HepG2 (cell line): Measurements from ENCODE around the gene TNFSF18. TPM values are rescaled to one million over a fixed set of nuclear protein-coding genes. Genes with fewer than 3 reads are reported as not detected.

ENCODE experiments used
- ATAC-seq: fragments of 200-7000 bp; cut with Tn5 transposase; 3 replicates; pipeline ENCODE4 v1.9.1; 2020; ENCODE audit warnings: mild to moderate bottlenecking, moderate library complexity
- BruUV-seq: library from RNA; stranded (reverse); fragments of 400-500 nt; replicated peaks from 2 replicates; lab custom pipeline; 2021; lab: Mats Ljungman, UMichigan
- CTCF ChIA-PET: fragments of 300-600 bp; formaldehyde crosslinking; extraction: SDS; loops from one replicate; lab custom pipeline; 2021; ENCODE audit warnings: low total read pairs, inconsistent platforms, low intra/inter-chr PET ratio; lab: Yijun Ruan, JAX
- POLR2A ChIA-PET: fragments of 350-600 bp; sonication (Branson Sonifier 250); formaldehyde crosslinking; loops from one replicate; lab custom pipeline; 2020; ENCODE audit warnings: antibody characterized with exemption, inconsistent platforms; lab: Yijun Ruan, JAX
- DNase-seq: peaks from one replicate; pipeline ENCODE4 v3.0.0-alpha.2; 2015; ENCODE audit warnings: low spot score
- FAIRE-seq: peaks from 3 replicates; lab custom pipeline; 2011; peaks lifted over from hg19 to GRCh38; lab: Jason Lieb, UNC
- H2AFZ ChIP-seq: one replicate; pipeline ENCODE4 v1.6.1; 2011; ENCODE audit warnings: low read length, inconsistent platforms
- H3K27ac ChIP-seq: fragments of 300-600 bp; 3 replicates; pipeline ENCODE4 v1.8.0; 2011; ENCODE audit warnings: mixed run types, mild to moderate bottlenecking, mixed read lengths, low read length, inconsistent platforms; ENCODE audit not compliant: insufficient read depth; ENCODE audit errors: extremely low read length
- H3K27me3 ChIP-seq, 2 experiments: fragments of 200-600 bp in 1 of 2; 2 replicates in 1 of 2; 3 replicates in 1 of 2; pipeline versions ENCODE4 v1.6.0 to v1.8.0; 2011; ENCODE audit warnings: low read length in 2 of 2, mild to moderate bottlenecking in 2 of 2, moderate library complexity in 2 of 2, inconsistent platforms in 1 of 2; ENCODE audit not compliant: insufficient read depth in 2 of 2, control insufficient read depth in 1 of 2
- H3K36me3 ChIP-seq, 2 experiments: fragments of 200-600 bp in 1 of 2; replicated peaks in 1 of 2; 2 replicates in 1 of 2; 3 replicates in 1 of 2; pipeline versions ENCODE4 v1.5.1 to v1.8.0; 2011; ENCODE audit warnings: low read length in 2 of 2, inconsistent platforms in 1 of 2; ENCODE audit not compliant: insufficient read depth in 2 of 2, control insufficient read depth in 1 of 2
- H3K4me1 ChIP-seq: 2 replicates; pipeline ENCODE4 v1.5.1; 2012; ENCODE audit warnings: low read length, inconsistent platforms; ENCODE audit not compliant: insufficient read depth
- H3K4me2 ChIP-seq: 2 replicates; pipeline ENCODE4 v1.6.0; 2011; ENCODE audit warnings: low read depth, low read length, inconsistent platforms
- H3K4me3 ChIP-seq, 3 experiments: fragments of 200-600 bp in 1 of 3; sonication (generic), shearing (Covaris generic) in 1 of 3; replicated peaks in 1 of 3; 2 replicates each; pipeline ENCODE4 v1.5.1; 2011 to 2016; ENCODE audit warnings: low read length in 3 of 3, inconsistent platforms in 2 of 3, low read depth in 2 of 3, mild to moderate bottlenecking in 2 of 3, control low read depth in 1 of 3, mixed read lengths in 1 of 3; ENCODE audit not compliant: insufficient read depth in 1 of 3
- H3K79me2 ChIP-seq: one replicate; pipeline ENCODE4 v1.6.1; 2011; ENCODE audit warnings: low read length, inconsistent platforms; ENCODE audit not compliant: insufficient read depth
- H3K9ac ChIP-seq: 2 replicates; pipeline ENCODE4 v1.6.0; 2011; ENCODE audit warnings: mild to moderate bottlenecking, low read depth, low read length, inconsistent platforms; ENCODE audit not compliant: insufficient read depth
- H3K9me3 ChIP-seq: 2 replicates; pipeline ENCODE4 v1.5.1; 2012; ENCODE audit warnings: mild to moderate bottlenecking, low read length
- H4K20me1 ChIP-seq: 2 replicates; pipeline ENCODE4 v1.6.0; 2011; ENCODE audit warnings: inconsistent platforms, mild to moderate bottlenecking, low read length, moderate library complexity; ENCODE audit not compliant: insufficient read depth
- AHDC1 ChIP-seq: sonication (generic); formaldehyde crosslinking; IDR thresholded peaks from 2 replicates; pipeline ENCODE4 v1.5.1; 2020; ENCODE audit warnings: mild to moderate bottlenecking, missing genetic modification reagents, borderline replicate concordance
- ATF7-NPFF ChIP-seq: sonication (generic); formaldehyde crosslinking; IDR thresholded peaks from 2 replicates; pipeline ENCODE4 v1.8.1; 2023; ENCODE audit warnings: mild to moderate bottlenecking, low read depth, missing genetic modification reagents, moderate library complexity
- ELF1 ChIP-seq: sonication (generic); formaldehyde crosslinking; IDR thresholded peaks from 2 replicates; pipeline ENCODE4 v1.4.0; 2020; ENCODE audit warnings: missing genetic modification reagents
- FOXK1 ChIP-seq: sonication (generic); formaldehyde crosslinking; IDR thresholded peaks from 2 replicates; pipeline ENCODE4 v1.4.0; 2020; ENCODE audit warnings: low read depth, missing genetic modification reagents, borderline replicate concordance
- HINFP ChIP-seq: sonication (generic); formaldehyde crosslinking; IDR thresholded peaks from 2 replicates; pipeline ENCODE4 v1.4.0; 2020; ENCODE audit warnings: low read depth, mild to moderate bottlenecking, missing genetic modification reagents
- NFE2 ChIP-seq: sonication (generic); formaldehyde crosslinking; IDR thresholded peaks from 2 replicates; pipeline ENCODE4 v1.4.0; 2020; ENCODE audit warnings: missing genetic modification reagents
- RFXAP ChIP-seq: sonication (generic); formaldehyde crosslinking; IDR thresholded peaks from 2 replicates; pipeline ENCODE4 v1.4.0; 2020; ENCODE audit warnings: missing genetic modification reagents, borderline replicate concordance
- SIX1 ChIP-seq: sonication (generic); formaldehyde crosslinking; IDR thresholded peaks from 2 replicates; pipeline ENCODE4 v1.4.0; 2020; ENCODE audit warnings: missing genetic modification reagents, borderline replicate concordance
- SP1 ChIP-seq, 2 experiments: fragments of 450-650 bp in 1 of 2; sonication (generic) in 1 of 2; formaldehyde crosslinking in 1 of 2; IDR thresholded peaks; 2 replicates each; pipeline versions ENCODE4 v1.4.0 to v1.6.1; 2016 to 2020; ENCODE audit warnings: missing genetic modification reagents in 1 of 2
- THAP8 ChIP-seq: sonication (generic); formaldehyde crosslinking; IDR thresholded peaks from 2 replicates; pipeline ENCODE4 v1.5.1; 2020; ENCODE audit warnings: missing genetic modification reagents, mild to moderate bottlenecking, borderline replicate concordance
- ZNF382 ChIP-seq: sonication (generic); formaldehyde crosslinking; IDR thresholded peaks from 2 replicates; pipeline ENCODE4 v1.5.0; 2020; ENCODE audit warnings: missing genetic modification reagents, mild to moderate bottlenecking, borderline replicate concordance
- ZNF572 ChIP-seq: sonication (generic); formaldehyde crosslinking; IDR thresholded peaks from 2 replicates; pipeline ENCODE4 v1.5.1; 2020; ENCODE audit warnings: mild to moderate bottlenecking, missing genetic modification reagents
- ZNF580 ChIP-seq: IDR thresholded peaks from 2 replicates; pipeline ENCODE4 v1.6.1; 2016; ENCODE audit warnings: low read depth, borderline replicate concordance
- ZNF629 ChIP-seq: sonication (generic); formaldehyde crosslinking; conservative IDR thresholded peaks from 2 replicates; pipeline ENCODE4 v1.5.0; 2020; ENCODE audit warnings: missing genetic modification reagents
- ZNF724P ChIP-seq: sonication (generic); formaldehyde crosslinking; IDR thresholded peaks from 2 replicates; pipeline ENCODE4 v1.8.0; 2022; ENCODE audit warnings: missing genetic modification reagents, borderline replicate concordance
- ZNF816 ChIP-seq: sonication (generic); formaldehyde crosslinking; IDR thresholded peaks from 2 replicates; pipeline ENCODE4 v1.8.0; 2022; ENCODE audit warnings: missing genetic modification reagents, mild to moderate bottlenecking, borderline replicate concordance
- ZSCAN20 ChIP-seq: sonication (generic); formaldehyde crosslinking; IDR thresholded peaks from 2 replicates; pipeline ENCODE4 v1.4.0; 2020; ENCODE audit warnings: missing genetic modification reagents, mild to moderate bottlenecking, borderline replicate concordance
- WGBS: methylation state at CpG from one replicate; pipeline ENCODE4 v1.1.6; 2017; ENCODE audit warnings: low lambda C conversion rate; 5-methylcytosine and 5-hydroxymethylcytosine counted together
- in situ Hi-C: cut with HindIII; loops from 2 replicates; pipeline ENCODE4 v1.10.0; 2017; ENCODE audit warnings: low pct_unique_long_range_greater_than_20kb; ENCODE audit not compliant: extremely low pct_ligation_motif_present
- intact Hi-C: fragments of 100-400 bp; cut with micrococcal nuclease; formaldehyde crosslinking; loops from one replicate; pipeline ENCODE4 v1.10.0; 2022; ENCODE audit not compliant: unreplicated experiment
- polyA plus RNA-seq, 8 experiments: library from polyadenylated mRNA; depleted of rRNA in 3 of 8; stranded (reverse) in 7 of 8; unstranded in 1 of 8; fragments of >200 nt; fragmentation: Illumina TruSeq in 4 of 8; extraction: Trizol in 4 of 8; gene quantifications; 2 replicates each; pipeline versions ENCODE4 v1.2.1 to v1.2.3, GENCODE V29; 2011 to 2016; ENCODE audit warnings: low read depth in 4 of 8, missing spikeins in 1 of 8, mixed read lengths in 1 of 8; ENCODE audit not compliant: insufficient read depth in 1 of 8
- total RNA-seq, 5 experiments: library from RNA; depleted of rRNA; stranded (reverse); fragments of >200 nt; fragmentation: Illumina TruSeq; extraction: Trizol; gene quantifications; 2 replicates each; pipeline ENCODE4 v1.2.3, GENCODE V29; 2016; ENCODE audit warnings: low read depth in 1 of 5

Gene TNFSF18
- total and polyA plus RNA-seq, 2 of the 13 experiments (the other 11 are each of a cell fraction or from before 2014, with no cell fraction given): not detected

- Histone ChIP-seq H3K79me2 (no peaks in the 10 kb centered on the region), H3K4me3 (no peak overlapping the region), H3K9me3 (no peaks in the 10 kb centered on the region), H4K20me1 (no peaks in the 10 kb centered on the region), H3K27me3 (no peaks in the 10 kb centered on the region; a peak in 1 of 5 replicates), H3K27ac (no peak overlapping the region), H3K4me2 (no peak overlapping the region), H3K9ac (no peak overlapping the region), H2AFZ (no peak overlapping the region), H3K4me1 (0 out of 2 replicates have a peak, but pooled peaks cover 9% of the 10 kb centered on the region), H3K36me3 (no peaks in the 10 kb centered on the region)
- in situ Hi-C loops: no loop called here
- TF ChIP-seq AHDC1 (CRISPR knock-in tag) (no peak), ZSCAN20 (CRISPR knock-in tag) (no peak), ZNF382 (CRISPR knock-in tag) (no peak), FOXK1 (CRISPR knock-in tag) (no peak), ELF1 (CRISPR knock-in tag) (no peak), ZNF816 (CRISPR knock-in tag) (no peak), HINFP (no peak), SIX1 (no peak), NFE2 (CRISPR knock-in tag) (no peak), ZNF724P (CRISPR knock-in tag) (no peak), ATF7-NPFF (no peak), SP1 (IDR thresholded peaks at IDR 0.05) (no peak), SP1 (CRISPR knock-in tag; IDR thresholded peaks at IDR 0.05) (no peak), ZNF580 (no peak), THAP8 (CRISPR knock-in tag) (no peak), ZNF629 (CRISPR knock-in tag) (no peak), RFXAP (CRISPR knock-in tag) (no peak), ZNF572 (no peak)
- 0% methylated on average over 1 of the region's 1 CpG for WGBS
- POLR2A ChIA-PET: no interaction called here
- CTCF ChIA-PET: no interaction called here
- DNase-seq (no peak), FAIRE-seq (no peak), ATAC-seq (no peak)
- intact Hi-C loops: loop anchor here (10.0 kb wide), 1 partner anchor 185 kb away; no protein-coding TSS in a partner anchor
- no TSS peak for BruUV-seq
Measured at GRCh38 chr1:173009597-173009996, 41.1 kb downstream of the TNFSF18 start.
